ENCODE results near the gene MSMP.
A peak's percentile ranks its signal among the peaks of the same experiment; 100 is the strongest.

MSMP gene

DNA sequence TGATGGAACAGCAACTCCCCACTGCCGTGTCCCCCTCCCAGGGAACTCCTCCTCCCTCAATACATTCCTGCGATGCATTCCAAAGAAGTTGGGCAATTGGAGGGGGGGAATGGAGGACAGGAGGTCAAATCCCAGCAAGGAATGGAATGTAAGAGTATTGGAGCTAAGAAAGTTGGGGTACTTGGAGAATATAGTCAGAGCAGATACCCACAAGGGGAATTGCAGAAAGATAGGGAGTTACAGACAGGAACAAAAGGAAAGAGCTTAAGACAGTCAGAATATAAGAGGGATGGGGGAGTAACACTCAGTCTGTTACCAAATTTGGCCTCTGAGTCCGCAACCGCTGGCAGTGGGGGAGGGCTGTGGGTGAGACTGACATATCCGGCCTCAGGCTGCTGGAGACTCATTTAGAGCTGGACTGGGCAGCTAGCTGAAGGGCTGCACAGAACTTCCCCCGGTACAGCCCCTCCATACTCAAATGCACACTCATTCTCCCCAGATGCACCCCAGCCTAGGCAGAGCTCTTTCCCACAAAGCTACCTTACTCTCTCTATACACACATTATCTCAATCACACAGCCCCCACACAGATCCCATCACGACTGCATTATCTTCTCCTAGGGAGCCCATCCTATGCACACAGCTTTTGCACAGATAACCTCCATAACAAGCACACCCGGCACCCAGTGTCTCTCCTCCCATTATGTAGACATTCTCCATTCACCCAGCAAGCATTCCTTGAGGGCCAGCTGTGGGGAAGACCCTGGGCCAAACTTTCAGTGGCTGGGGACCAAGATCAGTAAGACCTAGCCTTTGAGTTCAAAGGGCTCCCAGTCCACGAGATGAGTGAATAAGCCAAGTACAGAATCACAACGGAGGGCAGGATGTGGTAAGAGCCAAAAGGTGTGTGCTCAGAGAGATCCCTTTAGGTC is 25.8 kb downstream of the MSMP start:
- Histone ChIP-seq H4K20me1 (ENCODE audit: low read depth, low read length) (no peaks in the 10 kb centered on the region; the same call in 1 of the 2 replicates), H3K9ac (ENCODE audit: low read length) (peak overlapping the region; percentile 25), H3K9me3 (ENCODE audit: insufficient read depth, low read length) (no peaks in the 10 kb centered on the region), H3K4me3 (ENCODE audit: insufficient read depth, low read length, poor library complexity, severe bottlenecking) (no peak overlapping the region), H3F3A (ENCODE audit: insufficient read depth) (peaks cover under 1% of the 10 kb centered on the region; the same call in 1 of the 2 replicates), H2AFZ (ENCODE audit: low read depth, low read length, severe bottlenecking) (no peak overlapping the region), H3K36me3 (ENCODE audit: low read length) (peaks cover 7% of the 10 kb centered on the region; the same call in 1 of the 2 replicates), H3K79me2 (ENCODE audit: insufficient read depth, low read length) (peaks cover 59% of the 10 kb centered on the region), H3K27me3 (ENCODE audit: low read length) (no peaks in the 10 kb centered on the region), H3K9me2 (replicated peaks; ENCODE audit: insufficient read depth, low read length) (no peaks in the 10 kb centered on the region), H3K27ac (ENCODE audit: low read depth, low read length) (peak overlapping the region; percentile 28), H3K4me2 (ENCODE audit: low read depth, low read length, poor library complexity, severe bottlenecking) (peak overlapping the region; percentile 95)
- TF ChIP-seq EZH2phosphoT487 (conservative IDR thresholded peaks at IDR 0.05; ENCODE audit: low read length): no peak
- TF ChIP-seq, protein P1, sequence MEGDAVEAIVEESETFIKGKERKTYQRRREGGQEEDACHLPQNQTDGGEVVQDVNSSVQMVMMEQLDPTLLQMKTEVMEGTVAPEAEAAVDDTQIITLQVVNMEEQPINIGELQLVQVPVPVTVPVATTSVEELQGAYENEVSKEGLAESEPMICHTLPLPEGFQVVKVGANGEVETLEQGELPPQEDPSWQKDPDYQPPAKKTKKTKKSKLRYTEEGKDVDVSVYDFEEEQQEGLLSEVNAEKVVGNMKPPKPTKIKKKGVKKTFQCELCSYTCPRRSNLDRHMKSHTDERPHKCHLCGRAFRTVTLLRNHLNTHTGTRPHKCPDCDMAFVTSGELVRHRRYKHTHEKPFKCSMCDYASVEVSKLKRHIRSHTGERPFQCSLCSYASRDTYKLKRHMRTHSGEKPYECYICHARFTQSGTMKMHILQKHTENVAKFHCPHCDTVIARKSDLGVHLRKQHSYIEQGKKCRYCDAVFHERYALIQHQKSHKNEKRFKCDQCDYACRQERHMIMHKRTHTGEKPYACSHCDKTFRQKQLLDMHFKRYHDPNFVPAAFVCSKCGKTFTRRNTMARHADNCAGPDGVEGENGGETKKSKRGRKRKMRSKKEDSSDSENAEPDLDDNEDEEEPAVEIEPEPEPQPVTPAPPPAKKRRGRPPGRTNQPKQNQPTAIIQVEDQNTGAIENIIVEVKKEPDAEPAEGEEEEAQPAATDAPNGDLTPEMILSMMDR (IDR thresholded peaks at IDR 0.05; ENCODE audit: insufficient read depth, low read length, poor library complexity, severe bottlenecking): no peak

- Histone ChIP-seq H3K36me3 (ENCODE audit: low read length) (peaks cover 7% of the 10 kb centered on the region; the same call in 1 of the 2 replicates), H3K9me3 (ENCODE audit: insufficient read depth, low read length) (no peaks in the 10 kb centered on the region), H3K4me3 (ENCODE audit: insufficient read depth, low read length, poor library complexity, severe bottlenecking) (no peak overlapping the region), H4K20me1 (ENCODE audit: low read depth, low read length) (no peaks in the 10 kb centered on the region; the same call in 1 of the 2 replicates), H3K9me2 (replicated peaks; ENCODE audit: insufficient read depth, low read length) (no peaks in the 10 kb centered on the region), H3K27me3 (ENCODE audit: low read length) (no peaks in the 10 kb centered on the region), H3K27ac (ENCODE audit: low read depth, low read length) (peak overlapping the region; percentile 23; the same call in 1 of the 2 replicates), H3K79me2 (ENCODE audit: insufficient read depth, low read length) (peaks cover 54% of the 10 kb centered on the region), H3F3A (ENCODE audit: insufficient read depth) (no peaks in the 10 kb centered on the region), H3K4me2 (ENCODE audit: low read depth, low read length, poor library complexity, severe bottlenecking) (peak overlapping the region; percentile 95), H3K9ac (ENCODE audit: low read length) (peak overlapping the region; percentile 25; the same call in 1 of the 2 replicates), H2AFZ (ENCODE audit: low read depth, low read length, severe bottlenecking) (no peak overlapping the region)
- TF ChIP-seq, protein P1 (IDR thresholded peaks at IDR 0.05; ENCODE audit: insufficient read depth, low read length, poor library complexity, severe bottlenecking): no peak
- TF ChIP-seq EZH2phosphoT487 (conservative IDR thresholded peaks at IDR 0.05; ENCODE audit: low read length): no peak
These were observed 26.4 kb downstream of the MSMP start for GRCh38 chr9:35727676-35728040.

GRCh38 chr9:35726931-35727330 is 27.1 kb downstream of the MSMP start:
- Histone ChIP-seq H3K27me3 (ENCODE audit: low read length) (no peaks in the 10 kb centered on the region), H3K4me2 (ENCODE audit: low read depth, low read length, poor library complexity, severe bottlenecking) (no peak overlapping the region), H3K9ac (ENCODE audit: low read length) (no peak overlapping the region), H2AFZ (ENCODE audit: low read depth, low read length, severe bottlenecking) (no peak overlapping the region), H3K27ac (ENCODE audit: low read depth, low read length) (no peak overlapping the region), H3K9me3 (ENCODE audit: insufficient read depth, low read length) (no peaks in the 10 kb centered on the region), H3K79me2 (ENCODE audit: insufficient read depth, low read length) (peaks cover 54% of the 10 kb centered on the region), H3K9me2 (replicated peaks; ENCODE audit: insufficient read depth, low read length) (no peaks in the 10 kb centered on the region), H3K36me3 (ENCODE audit: low read length) (peaks cover 7% of the 10 kb centered on the region; the same call in 1 of the 2 replicates), H3K4me3 (ENCODE audit: insufficient read depth, low read length, poor library complexity, severe bottlenecking) (no peak overlapping the region), H4K20me1 (ENCODE audit: low read depth, low read length) (no peaks in the 10 kb centered on the region; the same call in 1 of the 2 replicates), H3F3A (ENCODE audit: insufficient read depth) (no peaks in the 10 kb centered on the region)
- TF ChIP-seq, protein P1 (IDR thresholded peaks at IDR 0.05; ENCODE audit: insufficient read depth, low read length, poor library complexity, severe bottlenecking): peak; percentile 43
- TF ChIP-seq EZH2phosphoT487 (conservative IDR thresholded peaks at IDR 0.05; ENCODE audit: low read length): no peak
